Measurements from ENCODE around the gene GARNL3. TPM values are rescaled to one million over a fixed set of nuclear protein-coding genes. Genes with fewer than 3 reads are reported as not detected.
A peak's percentile ranks its signal among the peaks of the same experiment; 100 is the strongest.

The GARNL3 gene
- total and polyA plus RNA-seq, 7 donors = 1.2 to 4.8 (median 2.2) TPM

DNA sequence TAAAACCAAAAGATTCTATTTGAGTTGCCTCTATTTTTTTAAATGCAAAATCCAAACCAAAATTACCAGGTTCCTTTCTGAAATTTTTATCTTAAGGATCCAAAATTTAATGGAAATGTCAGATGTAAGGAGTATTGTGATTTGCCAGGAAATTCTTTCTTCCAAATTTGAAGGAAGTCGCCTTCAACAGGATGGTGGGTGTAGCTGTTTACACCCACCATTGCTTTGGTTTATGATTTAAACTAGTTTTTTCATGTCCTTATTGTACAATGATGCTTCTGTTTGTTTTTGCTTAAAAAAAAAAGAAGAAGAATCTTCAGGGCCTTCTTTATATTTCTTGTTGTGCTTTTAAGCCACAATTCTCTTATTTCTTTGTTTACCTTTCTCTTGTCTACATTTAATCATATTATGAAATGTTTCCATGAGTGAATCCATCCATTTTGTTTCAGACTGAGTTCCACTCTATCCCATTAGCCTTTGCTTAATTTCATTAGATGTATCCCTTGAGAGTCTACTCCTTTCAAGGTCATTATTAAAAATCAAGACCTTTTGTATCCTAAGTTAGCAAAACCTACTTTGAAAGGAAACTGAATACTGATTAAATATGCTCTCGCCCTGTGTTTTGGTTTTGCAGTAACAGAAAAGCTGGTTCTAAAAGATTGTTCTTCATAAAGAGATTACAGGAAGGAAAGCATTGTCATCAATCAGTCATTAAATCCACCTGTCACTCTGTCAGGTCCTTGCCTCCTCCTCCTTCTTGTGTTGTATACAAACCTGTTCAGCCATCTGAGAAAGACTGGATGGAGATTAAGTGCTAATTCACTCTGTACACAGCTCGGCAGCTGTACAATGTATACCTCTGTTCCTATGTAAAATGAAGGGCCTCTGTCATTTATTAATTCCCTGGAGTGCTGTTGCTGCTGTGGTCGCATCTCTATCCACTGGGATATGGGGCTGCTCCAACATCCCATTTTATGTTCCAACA lies 86.9 kb downstream of the GARNL3 start:
- H3K27ac ChIP-seq = peak overlapping the region; percentile 78
- H3K9me3 ChIP-seq = no peaks in the 10 kb centered on the region
- peaks cover 10% of the 10 kb centered on the region for H3K4me1 ChIP-seq
- intact Hi-C loops (cut with DNase I) = no loop called here
- DNase-seq (no peak), ATAC-seq (no peak)
- peaks cover 0 to 16% of the 10 kb centered on the region in 2 donors for H3K36me3 ChIP-seq (ENCODE audit: insufficient read depth in 1 of 2, low read depth in 1 of 2)
- H3K27me3 ChIP-seq (ENCODE audit: insufficient read depth in 3 of 3, low read length in 2 of 3) = no peaks in the 10 kb centered on the region
- no peak overlapping the region for H3K4me3 ChIP-seq
- TF ChIP-seq CTCF (IDR thresholded peaks at IDR 0.05) = no peak
- 78 to 83% (median 79%) methylated on average over 4 of the region's 4 CpGs for WGBS, 3 donors

- Histone ChIP-seq H3K36me3 (ENCODE audit: insufficient read depth in 1 of 2, low read depth in 1 of 2) (peaks cover 3 to 28% of the 10 kb centered on the region in 2 donors), H3K4me1 (peaks cover 10% of the 10 kb centered on the region), H3K4me3 (no peak overlapping the region), H3K9me3 (no peaks in the 10 kb centered on the region), H3K27ac (no peak overlapping the region), H3K27me3 (ENCODE audit: insufficient read depth in 3 of 3, low read length in 2 of 3) (no peaks in the 10 kb centered on the region)
- no peak for TF ChIP-seq CTCF (IDR thresholded peaks at IDR 0.05)
- DNase-seq (no peak), ATAC-seq (no peak)
- intact Hi-C loops (cut with DNase I) = no loop called here
- WGBS, 3 donors = 46 to 68% (median 61%) methylated on average over 5 of the region's 5 CpGs
These were observed 89.3 kb downstream of the GARNL3 start for GRCh38 chr9:127353882-127354281.

DNA sequence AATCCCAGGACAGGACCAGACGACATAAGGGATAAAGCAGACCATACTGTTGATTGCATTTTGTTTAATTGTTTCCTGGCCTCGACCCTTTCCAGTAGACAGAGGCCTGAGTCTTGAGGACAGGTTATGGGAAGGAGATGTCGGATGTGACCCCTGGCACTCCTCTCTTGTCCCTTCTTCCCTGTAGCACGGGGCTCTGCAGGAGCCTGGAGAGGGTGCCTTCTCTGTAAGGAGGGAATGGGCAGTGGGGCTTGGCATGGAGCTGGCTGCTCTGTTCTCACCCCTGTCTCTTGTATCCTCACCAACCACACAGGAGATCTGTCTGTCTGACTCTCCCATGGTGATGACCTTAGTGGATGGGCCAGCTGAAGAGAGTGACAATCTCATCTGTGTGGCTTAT lies 92.3 kb downstream of the GARNL3 start:
- Histone ChIP-seq H3K27ac (no peak overlapping the region), H3K36me3 (ENCODE audit: insufficient read depth in 1 of 2, low read depth in 1 of 2) (peaks cover 3 to 28% of the 10 kb centered on the region in 2 donors), H3K9me3 (no peaks in the 10 kb centered on the region), H3K4me3 (no peak overlapping the region), H3K27me3 (ENCODE audit: insufficient read depth in 3 of 3, low read length in 2 of 3) (no peaks in the 10 kb centered on the region), H3K4me1 (peaks cover 8% of the 10 kb centered on the region)
- DNase-seq (no peak), ATAC-seq (no peak)
- intact Hi-C loops (cut with DNase I) = no loop called here
- TF ChIP-seq CTCF (IDR thresholded peaks at IDR 0.05) = no peak
- 80 to 96% (median 90%) methylated on average over 4 of the region's 4 CpGs for WGBS, 3 donors

GRCh38 chr9:127358023-127358535 lies 93.5 kb downstream of the GARNL3 start:
- H3K9me3 ChIP-seq = no peaks in the 10 kb centered on the region
- peak overlapping the region; percentile 8 for H3K27ac ChIP-seq
- no peak for DNase-seq
- H3K4me3 ChIP-seq = no peak overlapping the region
- H3K4me1 ChIP-seq = peaks cover 8% of the 10 kb centered on the region
- WGBS, 3 donors = 73 to 90% (median 77%) methylated on average over 3 of the region's 3 CpGs
- ATAC-seq = no peak
- intact Hi-C loops (cut with DNase I) = no loop called here
- peaks cover 3 to 28% of the 10 kb centered on the region in 2 donors for H3K36me3 ChIP-seq (ENCODE audit: insufficient read depth in 1 of 2, low read depth in 1 of 2)
- no peak for TF ChIP-seq CTCF (IDR thresholded peaks at IDR 0.05)
- H3K27me3 ChIP-seq (ENCODE audit: insufficient read depth in 3 of 3, low read length in 2 of 3) = no peaks in the 10 kb centered on the region

All from psoas muscle (tissue), 8 donors.